Astrocyte (in vitro differentiated cells and primary cell): ENCODE data around the gene CDV3.

Experiments
- CTCF ChIP-seq: IDR thresholded peaks from 2 replicates; pipeline ENCODE4 v1.5.1; 2011; ENCODE audit warnings: low read depth, mild to moderate bottlenecking, inconsistent platforms, low read length, moderate library complexity; ENCODE audit not compliant: insufficient read depth
- EZH2 ChIP-seq: IDR thresholded peaks from 2 replicates; pipeline ENCODE4 v1.6.1; 2012; ENCODE audit warnings: mild to moderate bottlenecking, low read length, inconsistent platforms; ENCODE audit not compliant: insufficient read depth

- TF ChIP-seq EZH2 (no peak), CTCF (no peak)
These were observed 36.5 kb downstream of the CDV3 start for GRCh38 chr3:133610031-133610430.
